ENCODE results near the gene SNX19.

GRCh38 chr11:130894322-130895025 is 21.8 kb downstream of the SNX19 start:
- TF ChIP-seq CTCF (IDR thresholded peaks at IDR 0.05) (peak; percentile 58 to 90 (median 78)), POLR2A (IDR thresholded peaks at IDR 0.05) (no peak), POLR2AphosphoS5 (IDR thresholded peaks at IDR 0.05) (no peak)
